Measurements from ENCODE around the gene ANKRD9. TPM values are rescaled to one million over a fixed set of nuclear protein-coding genes. Genes with fewer than 3 reads are reported as not detected.

The ANKRD9 gene
- total and polyA plus RNA-seq, 7 donors: 22.7 to 126 (median 74.4) TPM

DNA sequence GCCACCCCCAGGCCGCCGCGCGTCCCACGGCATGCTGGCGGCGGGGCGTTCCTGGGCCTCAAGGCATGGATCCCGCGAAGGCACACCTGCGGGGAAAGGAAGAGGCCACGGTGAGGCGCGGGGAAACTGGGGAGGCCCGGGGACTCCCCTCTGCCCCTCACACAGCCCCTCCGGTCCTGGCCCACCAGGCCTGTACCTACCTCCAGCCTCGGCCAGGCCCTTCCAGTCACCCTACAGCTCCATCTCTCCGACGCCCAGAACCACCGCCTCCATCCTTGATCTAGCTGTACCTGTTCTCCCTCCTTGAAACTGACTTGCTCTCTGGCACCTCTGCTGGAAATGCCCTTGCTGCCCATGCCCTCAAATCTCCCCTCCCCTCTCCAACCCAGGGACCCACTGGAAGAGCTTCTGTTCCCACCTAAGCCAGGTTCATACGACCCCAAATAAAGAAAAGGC is 1.7 kb downstream of the ANKRD9 start:
- H3K27ac ChIP-seq: peak overlapping the region; percentile 96

GRCh38 chr14:102507081-102507856 is 2.3 kb downstream of the ANKRD9 start:
- Histone ChIP-seq H3K36me3 (ENCODE audit: insufficient read depth in 1 of 2, low read depth in 1 of 2) (peaks cover 0 to 25% of the 10 kb centered on the region in 2 donors), H3K9me3 (no peaks in the 10 kb centered on the region), H3K27me3 (ENCODE audit: insufficient read depth in 3 of 3, low read length in 2 of 3) (no peaks in the 10 kb centered on the region), H3K4me1 (peaks cover 26% of the 10 kb centered on the region), H3K27ac (peak overlapping the region; percentile 90), H3K4me3 (no peak overlapping the region)
- WGBS, 3 donors: 89 to 90% (median 90%) methylated on average over 106 to 115 of the region's 115 CpGs
- ATAC-seq (no peak), DNase-seq (peak in 1 of 2 donors; percentile 52)
- intact Hi-C loops (cut with DNase I): no loop called here
- TF ChIP-seq CTCF (IDR thresholded peaks at IDR 0.05): no peak

More for the DNA sequence above, 1.7 kb downstream of the ANKRD9 start:
- H3K9me3 ChIP-seq: no peaks in the 10 kb centered on the region
- no peaks in the 10 kb centered on the region for H3K27me3 ChIP-seq (ENCODE audit: insufficient read depth in 3 of 3, low read length in 2 of 3)
- TF ChIP-seq CTCF (IDR thresholded peaks at IDR 0.05): no peak
- DNase-seq (peak in 1 of 2 donors; percentile 55), ATAC-seq (no peak)
- peak overlapping the region; percentile 84 for H3K4me3 ChIP-seq
- intact Hi-C loops (cut with DNase I): no loop called here
- H3K4me1 ChIP-seq: peaks cover 26% of the 10 kb centered on the region
- peaks cover 0 to 25% of the 10 kb centered on the region in 2 donors for H3K36me3 ChIP-seq (ENCODE audit: insufficient read depth in 1 of 2, low read depth in 1 of 2)
- 89 to 94% (median 92%) methylated on average over 17 to 21 of the region's 21 CpGs for WGBS, 3 donors

DNA sequence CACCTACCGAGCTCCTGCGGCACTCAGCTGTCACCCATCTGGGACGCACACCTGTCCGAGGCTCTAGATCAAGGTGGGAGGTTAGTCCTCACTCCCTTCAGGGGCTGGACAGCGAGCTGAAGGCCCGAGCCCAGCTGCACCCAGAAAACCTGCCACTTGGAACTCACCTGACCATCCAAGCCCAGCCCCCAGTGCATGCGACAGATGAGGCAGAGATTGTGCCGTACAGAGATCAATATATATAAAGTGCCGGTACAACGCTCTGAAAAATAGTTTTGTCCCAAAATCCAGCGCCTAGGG is 3.0 kb downstream of the ANKRD9 start:
- no peak for TF ChIP-seq CTCF (IDR thresholded peaks at IDR 0.05)
- Histone ChIP-seq H3K27ac (peak overlapping the region; percentile 90), H3K9me3 (no peaks in the 10 kb centered on the region), H3K4me3 (peak overlapping the region; percentile 36), H3K36me3 (ENCODE audit: insufficient read depth in 1 of 2, low read depth in 1 of 2) (peaks cover 0 to 25% of the 10 kb centered on the region in 2 donors), H3K27me3 (ENCODE audit: insufficient read depth in 3 of 3, low read length in 2 of 3) (no peaks in the 10 kb centered on the region), H3K4me1 (peaks cover 30% of the 10 kb centered on the region)
- DNase-seq (peak in 1 of 2 donors; percentile 33), ATAC-seq (no peak)
- 84 to 88% (median 85%) methylated on average over 11 of the region's 11 CpGs for WGBS, 3 donors
- intact Hi-C loops (cut with DNase I): no loop called here

- ATAC-seq: no peak
- H3K4me3 ChIP-seq: peak overlapping the region; percentile 36
- intact Hi-C loops (cut with DNase I): no loop called here
- no peaks in the 10 kb centered on the region for H3K27me3 ChIP-seq (ENCODE audit: insufficient read depth in 3 of 3, low read length in 2 of 3)
- peak overlapping the region; percentile 90 for H3K27ac ChIP-seq
- H3K4me1 ChIP-seq: peaks cover 36% of the 10 kb centered on the region
- no peak for TF ChIP-seq CTCF (IDR thresholded peaks at IDR 0.05)
- H3K9me3 ChIP-seq: no peaks in the 10 kb centered on the region
- peak in 1 of 2 donors; percentile 44 for DNase-seq
- 59 to 82% (median 65%) methylated on average over 18 to 19 of the region's 19 CpGs for WGBS, 3 donors
- peaks cover 0 to 25% of the 10 kb centered on the region in 2 donors for H3K36me3 ChIP-seq (ENCODE audit: insufficient read depth in 1 of 2, low read depth in 1 of 2)
Measured at GRCh38 chr14:102505775-102506625, 3.6 kb downstream of the ANKRD9 start.
